ENCODE measurements around the gene POLR3C. TPM values are rescaled to one million over a fixed set of nuclear protein-coding genes. Genes with fewer than 3 reads are reported as not detected.

Gene POLR3C
- 25.5 and 26.8 TPM in 2 replicates for total RNA-seq

GRCh38 chr1:145823565-145824498 lies at the start of gene POLR3C, which contains the start of gene RNF115:
Gene POLR3C (plus strand): TSS chr1:145824200. CDS start chr1:145825777, 1,577 bp downstream.
Gene RNF115 (minus strand): TSS chr1:145824095. CDS start chr1:145823873, 222 bp downstream.

GRCh38 chr1:145845514-145846161 lies 21.6 kb downstream of the POLR3C start, which contains the start of gene NUDT17:
Gene NUDT17 (plus strand): TSS chr1:145845630. CDS start chr1:145845641, 11 bp downstream.

DNA sequence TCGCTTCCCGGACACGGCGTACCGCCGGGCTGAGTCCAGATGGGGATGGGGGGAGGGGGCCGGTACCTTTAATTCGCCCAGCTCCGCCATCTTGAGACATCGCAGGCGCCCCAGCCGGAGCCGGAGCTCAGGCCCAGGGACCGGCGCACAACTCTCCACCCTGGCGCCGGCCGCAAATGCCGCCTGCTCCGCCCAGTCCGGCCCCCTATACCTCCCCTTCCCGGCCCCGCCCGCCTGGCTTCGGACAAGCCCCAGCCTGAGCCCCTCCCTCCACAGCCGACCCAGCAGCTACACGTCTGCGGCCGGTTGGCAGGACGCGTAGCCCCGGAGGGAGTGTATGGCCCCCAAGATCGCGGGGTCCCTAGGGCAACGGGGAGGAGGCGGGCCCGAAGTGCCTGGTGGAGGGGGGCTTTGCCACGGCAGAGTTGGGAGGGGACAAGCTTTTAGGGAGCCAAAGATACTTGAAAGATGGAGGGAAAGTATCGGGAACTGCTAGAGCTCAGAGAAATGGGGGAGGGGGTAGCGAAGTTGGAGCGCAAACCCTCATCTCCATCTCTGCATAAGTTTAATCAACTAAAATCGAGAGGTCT lies 35.0 kb downstream of the POLR3C start, which contains the start of gene PIAS3:
PIAS3 (minus strand) TSS at position 181 of the 590 bp plus-strand sequence; CDS start at position 90, 91 bp downstream.

DNA sequence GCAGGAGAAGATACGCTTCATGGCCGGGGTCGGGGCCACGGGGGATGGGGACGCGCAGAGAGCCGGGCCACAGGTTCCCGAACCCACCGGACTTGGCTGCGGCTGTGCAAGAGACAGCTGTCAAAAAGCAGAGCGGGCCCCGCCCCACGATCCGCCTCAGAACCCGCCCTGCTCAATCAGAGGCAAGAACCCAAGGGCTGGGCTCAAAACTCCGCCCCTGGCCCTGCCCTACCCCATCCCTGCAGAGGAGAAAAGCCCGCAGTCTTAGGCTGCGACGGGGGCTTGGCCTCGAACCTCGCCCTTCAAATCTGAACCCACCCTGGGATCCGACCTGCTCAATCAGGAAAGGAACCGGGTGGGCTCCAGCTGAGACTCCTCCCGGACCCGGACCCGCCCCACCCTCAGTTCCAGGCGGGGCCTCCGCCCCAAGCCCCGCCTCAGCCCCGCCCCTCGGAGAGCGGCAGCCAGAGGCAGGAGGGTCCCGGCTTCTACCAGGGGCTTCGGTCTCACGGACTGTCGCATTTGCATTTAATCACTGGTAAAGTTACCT lies 61.8 kb downstream of the POLR3C start, which contains the start of gene ANKRD35:
ANKRD35 (minus strand) TSS at position 129 of the 550 bp plus-strand sequence; CDS start at position 21, 108 bp downstream.

Other genes starting within 250 kb of the POLR3C start
- gene GPR89A, start 216.2 kb upstream of the POLR3C start, total RNA-seq, result 30.6 and 43.7 TPM in 2 replicates
- 0.28 and 0.30 TPM in 2 replicates for gene PDZK1, start 116.8 kb upstream of the POLR3C start, total RNA-seq
- not detected in 2 replicates for gene CD160, start 104.7 kb upstream of the POLR3C start, total RNA-seq
- 9.8 and 11.3 TPM in 2 replicates for gene RNF115, start 105 bp upstream of the POLR3C start, total RNA-seq
- 2.4 and 2.7 TPM in 2 replicates for gene NUDT17, start 21.4 kb downstream of the POLR3C start, total RNA-seq
- gene PIAS3, start 34.9 kb downstream of the POLR3C start, total RNA-seq, result 7.4 and 17.6 TPM in 2 replicates
- 0.42 and 0.59 TPM in 2 replicates for gene ANKRD35, start 61.7 kb downstream of the POLR3C start, total RNA-seq
- gene ITGA10, start 85.8 kb downstream of the POLR3C start, total RNA-seq, result 0.89 and 3.9 TPM in 2 replicates
- gene PEX11B, start 94.5 kb downstream of the POLR3C start, total RNA-seq, result 22.0 and 32.4 TPM in 2 replicates
- gene RBM8A, start 103.3 kb downstream of the POLR3C start, total RNA-seq, result 119 and 129 TPM in 2 replicates
- 13.4 and 21.3 TPM in 2 replicates for gene LIX1L, start 133.8 kb downstream of the POLR3C start, total RNA-seq
- gene ANKRD34A, start 140.4 kb downstream of the POLR3C start, total RNA-seq, result under 0.01 and 1.2 TPM in 2 replicates
- gene POLR3GL, start 140.5 kb downstream of the POLR3C start, total RNA-seq, result 12.5 and 13.0 TPM in 2 replicates
- 10.4 and 18.1 TPM in 2 replicates for gene TXNIP, start 172.4 kb downstream of the POLR3C start, total RNA-seq
- gene HJV, start 197.5 kb downstream of the POLR3C start, total RNA-seq, result not detected in 2 replicates

All from smooth muscle cell of the umbilical artery (primary cell).